IPS-20b (cell line): Measurements from ENCODE around the gene TRAF3.

Experiments used
- H3K27ac ChIP-seq: one replicate; pipeline ENCODE4 v1.5.1; 2013; ENCODE audit warnings: low read length
- H3K27me3 ChIP-seq: 2 replicates; pipeline ENCODE4 v1.6.1; 2013; ENCODE audit warnings: mild to moderate bottlenecking, low read length, inconsistent platforms; ENCODE audit not compliant: insufficient read depth
- H3K36me3 ChIP-seq: 2 replicates; pipeline ENCODE4 v1.6.1; 2013; ENCODE audit warnings: low read depth, mild to moderate bottlenecking, inconsistent platforms, low read length, moderate library complexity; ENCODE audit not compliant: insufficient read depth
- H3K4me1 ChIP-seq: 2 replicates; pipeline ENCODE4 v1.6.1; 2013; ENCODE audit warnings: mild to moderate bottlenecking, control low read depth, inconsistent platforms, low read length, moderate library complexity; ENCODE audit not compliant: insufficient read depth
- H3K4me3 ChIP-seq: 2 replicates; pipeline ENCODE4 v1.5.1; 2013; ENCODE audit warnings: mild to moderate bottlenecking, low read length, inconsistent platforms
- H3K9ac ChIP-seq: 2 replicates; pipeline ENCODE4 v1.6.1; 2013; ENCODE audit warnings: low read depth, mild to moderate bottlenecking, inconsistent platforms, low read length, moderate library complexity
- H3K9me3 ChIP-seq: 2 replicates; pipeline ENCODE4 v1.6.1; 2013; ENCODE audit warnings: mild to moderate bottlenecking, low read depth, low read length, inconsistent platforms; ENCODE audit not compliant: insufficient read depth

TRAF3 gene

GRCh38 chr14:102776761-102777710 lies at the start of gene TRAF3:
TRAF3 (plus strand) TSS chr14:102777449; CDS start chr14:102870202, 92,753 bp downstream.
- H3K4me3 ChIP-seq = peak within 1 kb of the TSS; percentile 66
- H3K36me3 ChIP-seq = no peaks in the 10 kb centered on the region
- no peaks in the 10 kb centered on the region for H3K9me3 ChIP-seq
- H3K27ac ChIP-seq = no peak within 1 kb of the TSS
- peaks cover 22% of the 10 kb centered on the region for H3K27me3 ChIP-seq
- peaks cover 21% of the 10 kb centered on the region for H3K4me1 ChIP-seq
- peak within 1 kb of the TSS; percentile 30; the same call in 1 of the 2 replicates for H3K9ac ChIP-seq

GRCh38 chr14:102728501-102728900 lies 48.7 kb upstream of the TRAF3 start:
- Histone ChIP-seq H3K4me3 (no peak overlapping the region), H3K9me3 (no peaks in the 10 kb centered on the region), H3K36me3 (peaks cover 66% of the 10 kb centered on the region)

GRCh38 chr14:102729268-102729667 lies 48.0 kb upstream of the TRAF3 start:
- no peaks in the 10 kb centered on the region for H3K4me1 ChIP-seq
- H3K27me3 ChIP-seq = no peaks in the 10 kb centered on the region
- H3K9me3 ChIP-seq = no peaks in the 10 kb centered on the region
- H3K27ac ChIP-seq = no peak overlapping the region
- no peak overlapping the region for H3K9ac ChIP-seq
- peaks cover 58% of the 10 kb centered on the region for H3K36me3 ChIP-seq
- no peak overlapping the region for H3K4me3 ChIP-seq

More at GRCh38 chr14:102728501-102728900, 48.7 kb upstream of the TRAF3 start:
- no peak overlapping the region for H3K9ac ChIP-seq
- no peaks in the 10 kb centered on the region for H3K27me3 ChIP-seq
- H3K27ac ChIP-seq = no peak overlapping the region
- no peaks in the 10 kb centered on the region for H3K4me1 ChIP-seq

GRCh38 chr14:102729825-102730224 lies 47.4 kb upstream of the TRAF3 start:
- Histone ChIP-seq H3K27me3 (no peaks in the 10 kb centered on the region), H3K9ac (no peak overlapping the region), H3K9me3 (no peaks in the 10 kb centered on the region), H3K36me3 (peaks cover 53% of the 10 kb centered on the region), H3K27ac (no peak overlapping the region), H3K4me1 (no peaks in the 10 kb centered on the region), H3K4me3 (no peak overlapping the region)

GRCh38 chr14:102731101-102731870 lies 46.0 kb upstream of the TRAF3 start:
- peaks cover 38% of the 10 kb centered on the region for H3K36me3 ChIP-seq
- H3K27me3 ChIP-seq = no peaks in the 10 kb centered on the region

GRCh38 chr14:102731871-102732800 lies 45.1 kb upstream of the TRAF3 start:
- Histone ChIP-seq H3K9ac (no peak overlapping the region), H3K27me3 (no peaks in the 10 kb centered on the region), H3K36me3 (peaks cover 31% of the 10 kb centered on the region), H3K9me3 (no peaks in the 10 kb centered on the region), H3K4me1 (no peaks in the 10 kb centered on the region), H3K27ac (no peak overlapping the region), H3K4me3 (no peak overlapping the region)

More at GRCh38 chr14:102731101-102731870, 46.0 kb upstream of the TRAF3 start:
- Histone ChIP-seq H3K4me3 (no peak overlapping the region), H3K9ac (no peak overlapping the region), H3K4me1 (no peaks in the 10 kb centered on the region), H3K27ac (no peak overlapping the region), H3K9me3 (no peaks in the 10 kb centered on the region)

DNA sequence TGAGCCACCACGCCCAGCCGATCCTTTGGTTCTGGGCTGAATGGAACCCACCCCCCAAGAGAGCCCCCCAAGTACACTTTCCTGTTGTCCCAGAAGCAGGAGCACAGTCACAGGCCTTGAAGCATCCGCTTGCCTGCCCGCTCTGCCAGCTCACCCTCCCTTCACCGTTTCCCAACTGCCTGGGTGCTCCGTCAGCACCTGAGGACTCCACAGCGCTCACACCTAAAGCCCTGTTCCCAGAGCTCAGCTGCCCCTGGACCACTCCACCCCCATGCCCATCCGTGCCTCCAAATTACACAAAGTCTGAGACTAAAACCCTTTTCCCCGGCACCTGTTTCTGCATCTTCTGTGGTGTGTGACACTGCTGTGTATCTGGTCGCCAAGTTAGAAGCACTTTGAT lies 44.3 kb upstream of the TRAF3 start:
- Histone ChIP-seq H3K9ac (no peak overlapping the region), H3K27ac (no peak overlapping the region), H3K36me3 (peaks cover 23% of the 10 kb centered on the region), H3K9me3 (no peaks in the 10 kb centered on the region), H3K4me1 (no peaks in the 10 kb centered on the region), H3K27me3 (no peaks in the 10 kb centered on the region), H3K4me3 (no peak overlapping the region)

DNA sequence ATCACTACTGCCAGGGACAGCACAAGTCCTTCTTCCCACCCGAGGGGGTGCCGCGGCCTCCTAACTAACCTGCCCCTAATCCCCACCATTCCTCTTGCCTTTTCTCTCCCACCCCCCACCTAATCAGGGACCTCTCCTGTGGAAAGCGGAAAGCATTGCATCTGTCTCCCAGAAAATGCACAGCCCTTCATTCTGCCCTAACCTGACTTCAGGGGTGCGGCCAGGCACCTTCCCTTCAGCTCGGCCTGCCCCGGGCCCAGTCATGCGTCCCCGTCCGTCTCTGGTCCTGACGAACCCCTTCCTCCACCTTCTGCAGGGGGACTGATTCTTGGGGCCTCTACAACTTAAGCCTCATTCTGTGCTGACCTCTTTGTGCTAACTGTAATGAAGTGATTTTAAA lies 43.9 kb upstream of the TRAF3 start:
- Histone ChIP-seq H3K9me3 (no peaks in the 10 kb centered on the region), H3K36me3 (peaks cover 19% of the 10 kb centered on the region), H3K4me3 (no peak overlapping the region), H3K9ac (no peak overlapping the region), H3K4me1 (no peaks in the 10 kb centered on the region), H3K27me3 (no peaks in the 10 kb centered on the region), H3K27ac (no peak overlapping the region)

DNA sequence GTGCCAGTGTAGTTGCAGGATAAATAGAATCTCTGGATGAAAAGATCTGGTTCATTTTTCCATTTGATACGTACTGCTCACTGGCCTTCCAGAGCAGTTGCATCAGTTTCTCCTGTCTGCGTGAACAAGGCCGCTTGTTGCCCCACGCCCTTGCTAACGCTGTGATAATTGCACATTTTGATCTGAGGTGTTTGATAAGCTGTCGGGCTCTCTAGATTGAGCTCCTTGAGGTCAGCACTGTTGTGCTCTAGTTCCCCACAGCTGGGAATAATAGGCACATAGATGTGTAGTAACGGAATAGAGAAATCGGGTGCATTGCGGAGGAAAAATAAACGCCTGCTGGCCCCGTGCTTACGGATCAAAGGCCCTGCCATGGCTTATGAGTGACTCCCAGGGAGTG lies 42.8 kb upstream of the TRAF3 start:
- Histone ChIP-seq H3K9ac (no peak overlapping the region), H3K4me3 (no peak overlapping the region), H3K4me1 (no peaks in the 10 kb centered on the region), H3K27me3 (no peaks in the 10 kb centered on the region), H3K27ac (no peak overlapping the region), H3K36me3 (peaks cover 9% of the 10 kb centered on the region), H3K9me3 (no peaks in the 10 kb centered on the region)

DNA sequence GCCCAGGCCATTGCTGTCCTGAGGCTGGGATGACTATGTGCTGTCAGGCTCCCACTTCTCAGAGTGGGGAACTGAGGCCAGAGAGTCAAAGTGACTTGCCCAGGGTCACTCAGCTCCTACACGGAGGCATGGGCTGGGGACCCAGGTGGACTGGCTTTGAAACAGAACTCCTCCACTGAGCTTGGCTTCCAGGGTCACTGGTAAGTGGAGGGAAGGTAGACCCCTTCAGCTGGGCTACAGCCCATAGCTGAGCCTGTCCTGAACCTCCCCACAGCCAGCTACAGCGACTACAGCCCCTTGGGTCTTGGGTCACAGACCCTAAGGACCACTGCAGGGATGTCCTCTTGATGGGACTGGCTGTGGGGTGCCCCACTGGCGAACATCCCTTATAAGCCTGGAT lies 40.3 kb upstream of the TRAF3 start:
- Histone ChIP-seq H3K4me3 (no peak overlapping the region), H3K9ac (no peak overlapping the region), H3K4me1 (no peaks in the 10 kb centered on the region), H3K27ac (no peak overlapping the region), H3K36me3 (no peaks in the 10 kb centered on the region), H3K9me3 (peaks cover 5% of the 10 kb centered on the region; the same call in 1 of the 2 replicates), H3K27me3 (no peaks in the 10 kb centered on the region)
